Lung microvascular endothelial cell (primary cell): ENCODE measurements around the gene TSPYL1. TPM values are rescaled to one million over a fixed set of nuclear protein-coding genes. Genes with fewer than 3 reads are reported as not detected.
"Not testable (repeated sequence)": the region's sequence is repeated elsewhere in the genome, so short reads cannot be mapped to it uniquely, and the experiment has no call there.

Experiments
- DNase-seq, 2 donors: peaks; one replicate each; pipeline versions ENCODE4 v3.0.0 to v3.0.0-alpha.2; 2010; ENCODE audit warnings: low read depth in 2 of 2
- total RNA-seq: library from RNA; depleted of rRNA; stranded (reverse); fragments of >200 nt; gene quantifications from 2 replicates; pipeline ENCODE4 v1.2.1, GENCODE V29; 2014

The TSPYL1 gene
- total RNA-seq, 1 donor from 2014 or later: 61.9 TPM

- no peak for DNase-seq
Observed at GRCh38 chr6:116298273-116298672, 18.5 kb upstream of the TSPYL1 start.

GRCh38 chr6:116292553-116292952 lies 12.8 kb upstream of the TSPYL1 start:
- DNase-seq: no peak

- no peak for DNase-seq
Observed at GRCh38 chr6:116291701-116292396, 12.1 kb upstream of the TSPYL1 start.

GRCh38 chr6:116290799-116291198 lies 11.1 kb upstream of the TSPYL1 start:
- no peak for DNase-seq

- no peak for DNase-seq
Observed at GRCh38 chr6:116289876-116290275, 10.1 kb upstream of the TSPYL1 start.

- peak; percentile 59 to 70 for DNase-seq
Observed at GRCh38 chr6:116287689-116288282, 8.1 kb upstream of the TSPYL1 start.

GRCh38 chr6:116286773-116287358 lies 7.1 kb upstream of the TSPYL1 start:
- DNase-seq: peak in 1 of 2 donors; percentile 60

- not testable (repeated sequence) for DNase-seq
Observed at GRCh38 chr6:116284984-116285383, 5.3 kb upstream of the TSPYL1 start.

GRCh38 chr6:116283191-116283590 lies 3.5 kb upstream of the TSPYL1 start:
- no peak for DNase-seq

- DNase-seq: no peak
Observed at GRCh38 chr6:116282698-116283097, 3.0 kb upstream of the TSPYL1 start.

- DNase-seq: no peak
Observed at GRCh38 chr6:116280933-116281316, 1.2 kb upstream of the TSPYL1 start.

GRCh38 chr6:116280161-116280932 lies 617 bp upstream of the TSPYL1 start:
- DNase-seq: no peak

- peak in 1 of 2 donors; percentile 60 for DNase-seq
Observed at GRCh38 chr6:116278854-116279231, 887 bp downstream of the TSPYL1 start.

GRCh38 chr6:116278481-116278829 lies 1.3 kb downstream of the TSPYL1 start:
- no peak for DNase-seq

GRCh38 chr6:116277124-116277523 lies 2.6 kb downstream of the TSPYL1 start:
- DNase-seq: no peak

- DNase-seq: no peak
Observed at GRCh38 chr6:116271149-116271708, 8.5 kb downstream of the TSPYL1 start.

GRCh38 chr6:116268589-116269293 lies 11.0 kb downstream of the TSPYL1 start:
- peak; percentile 80 for DNase-seq

GRCh38 chr6:116267836-116268588 lies 11.7 kb downstream of the TSPYL1 start:
- no peak for DNase-seq

- DNase-seq: peak in 1 of 2 donors; percentile 31
Observed at GRCh38 chr6:116266803-116267202, 12.9 kb downstream of the TSPYL1 start.

GRCh38 chr6:116265041-116265829 lies 14.5 kb downstream of the TSPYL1 start:
- DNase-seq: no peak
